Gastroesophageal sphincter (tissue), 3 donors: ENCODE data around the gene MAP2K2.

Source experiments
- CTCF ChIP-seq, 4 experiments: fragments of 200-600 bp in 2 of 4; fragments of 450-650 bp in 2 of 4; sonication (generic) in 1 of 4; IDR thresholded peaks; one replicate each; pipeline ENCODE4 v1.5.1; 2017 to 2019; ENCODE audit warnings: antibody characterized with exemption in 4 of 4, mild to moderate bottlenecking in 2 of 4, moderate library complexity in 2 of 4
- EP300 ChIP-seq: sonication (generic); formaldehyde crosslinking; IDR thresholded peaks from one replicate; pipeline ENCODE4 v1.6.1; 2017; ENCODE audit warnings: antibody characterized with exemption, mild to moderate bottlenecking
- POLR2A ChIP-seq, 2 donors: fragments of 450-650 bp; IDR thresholded peaks; one replicate each; pipeline ENCODE4 v1.6.1; 2017; ENCODE audit warnings: antibody characterized with exemption in 2 of 2, mild to moderate bottlenecking in 2 of 2, moderate library complexity in 1 of 2

GRCh38 chr19:4064149-4064495 is 59.8 kb downstream of the MAP2K2 start:
- TF ChIP-seq POLR2A (IDR thresholded peaks at IDR 0.05): peak in 1 of 2 donors; percentile 0
- TF ChIP-seq EP300: no peak
- peak in 1 of 4 experiments; percentile 4 for TF ChIP-seq CTCF (IDR thresholded peaks at IDR 0.05)
